Measurements from ENCODE around the gene WDFY4. TPM values are rescaled to one million over a fixed set of nuclear protein-coding genes. Genes with fewer than 3 reads are reported as not detected.

The WDFY4 gene
- total and polyA plus RNA-seq, 11 donors = 0.46 to 19.8 (median 1.0) TPM

DNA sequence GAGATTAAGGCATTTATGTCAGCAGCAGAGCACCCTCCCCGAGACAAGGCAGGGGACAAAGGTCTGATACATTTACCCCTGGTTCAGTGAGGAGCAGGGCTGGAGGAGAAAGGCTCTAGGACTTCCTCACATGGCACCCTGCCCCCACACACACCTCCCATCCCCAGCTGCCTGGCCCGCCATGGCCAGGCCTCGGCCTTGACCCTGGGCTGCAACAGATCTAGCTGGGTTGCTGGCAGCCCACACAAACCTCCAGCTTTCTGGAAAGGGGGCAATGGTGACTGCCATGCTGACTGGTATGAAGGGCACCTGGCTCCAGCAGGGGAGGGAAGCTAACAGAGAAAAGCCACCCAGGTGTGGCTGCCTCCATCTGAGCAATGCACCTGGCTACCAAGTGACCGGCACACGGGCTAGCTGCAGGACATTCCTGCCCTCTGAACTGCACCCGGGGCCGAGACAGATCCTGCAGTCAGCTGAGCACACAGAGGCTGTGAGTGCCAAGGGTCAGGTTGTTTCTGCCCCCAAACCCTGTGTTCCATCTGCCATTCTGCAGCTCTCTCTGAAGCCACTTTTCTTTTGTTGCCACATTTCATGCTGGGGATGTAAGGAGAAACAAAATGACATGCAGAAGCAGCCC is 340.8 kb downstream of the WDFY4 start:
- Histone ChIP-seq H3K36me3 (peaks cover 0 to 21% (median 0%) of the 10 kb centered on the region in 9 donors), H3K4me3 (no peak overlapping the region), H3K27me3 (no peaks in the 10 kb centered on the region), H3K27ac (peak overlapping the region in 5 of 12 donors; percentile 40 to 81 (median 65)), H3K4me1 (peaks cover 0 to 31% (median 22%) of the 10 kb centered on the region in 12 donors), H3K9me3 (peaks cover 0 to 3% (median 0%) of the 10 kb centered on the region in 12 donors)
- DNase-seq (no peak), ATAC-seq (no peak)
- WGBS, 4 donors = 86 to 95% (median 90%) methylated on average over 7 of the region's 7 CpGs
- TF ChIP-seq, protein P1, sequence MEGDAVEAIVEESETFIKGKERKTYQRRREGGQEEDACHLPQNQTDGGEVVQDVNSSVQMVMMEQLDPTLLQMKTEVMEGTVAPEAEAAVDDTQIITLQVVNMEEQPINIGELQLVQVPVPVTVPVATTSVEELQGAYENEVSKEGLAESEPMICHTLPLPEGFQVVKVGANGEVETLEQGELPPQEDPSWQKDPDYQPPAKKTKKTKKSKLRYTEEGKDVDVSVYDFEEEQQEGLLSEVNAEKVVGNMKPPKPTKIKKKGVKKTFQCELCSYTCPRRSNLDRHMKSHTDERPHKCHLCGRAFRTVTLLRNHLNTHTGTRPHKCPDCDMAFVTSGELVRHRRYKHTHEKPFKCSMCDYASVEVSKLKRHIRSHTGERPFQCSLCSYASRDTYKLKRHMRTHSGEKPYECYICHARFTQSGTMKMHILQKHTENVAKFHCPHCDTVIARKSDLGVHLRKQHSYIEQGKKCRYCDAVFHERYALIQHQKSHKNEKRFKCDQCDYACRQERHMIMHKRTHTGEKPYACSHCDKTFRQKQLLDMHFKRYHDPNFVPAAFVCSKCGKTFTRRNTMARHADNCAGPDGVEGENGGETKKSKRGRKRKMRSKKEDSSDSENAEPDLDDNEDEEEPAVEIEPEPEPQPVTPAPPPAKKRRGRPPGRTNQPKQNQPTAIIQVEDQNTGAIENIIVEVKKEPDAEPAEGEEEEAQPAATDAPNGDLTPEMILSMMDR (IDR thresholded peaks at IDR 0.05) = no peak
- TF ChIP-seq POLR2A (IDR thresholded peaks at IDR 0.05) = no peak
- intact Hi-C loops (cut with DNase I) = no loop called here

DNA sequence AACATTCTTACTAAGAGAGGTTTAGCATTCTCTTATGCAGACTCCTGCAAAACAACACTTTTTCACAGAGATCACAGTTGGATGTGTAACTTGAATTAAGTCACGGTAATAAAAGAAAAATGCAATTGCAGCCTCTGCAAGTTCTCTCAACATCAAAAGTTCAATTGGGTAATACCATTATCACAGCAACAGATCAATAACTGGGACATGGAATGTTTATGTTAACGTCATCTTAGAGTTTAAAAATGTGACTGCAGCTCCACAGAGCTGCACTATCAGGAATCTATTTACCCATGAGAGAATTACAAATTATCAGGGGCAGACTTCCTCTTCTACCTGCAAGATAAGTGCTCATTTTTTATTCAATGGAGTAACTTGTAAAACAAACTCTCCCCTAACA is 344.0 kb downstream of the WDFY4 start:
- no peak for DNase-seq
- no peaks in the 10 kb centered on the region for H3K9me3 ChIP-seq
- peaks cover 0 to 23% (median 14%) of the 10 kb centered on the region in 12 donors for H3K4me1 ChIP-seq
- H3K27me3 ChIP-seq = no peaks in the 10 kb centered on the region
- intact Hi-C loops (cut with DNase I) = no loop called here
- peaks cover 0 to 32% (median 4%) of the 10 kb centered on the region in 9 donors for H3K36me3 ChIP-seq
- no peak overlapping the region for H3K4me3 ChIP-seq
- ATAC-seq = no peak
- 85 to 95% (median 93%) methylated on average over 2 of the region's 2 CpGs for WGBS, 4 donors
- H3K27ac ChIP-seq = no peak overlapping the region
- TF ChIP-seq, protein P1 (IDR thresholded peaks at IDR 0.05) = no peak
- no peak for TF ChIP-seq POLR2A (IDR thresholded peaks at IDR 0.05)

DNA sequence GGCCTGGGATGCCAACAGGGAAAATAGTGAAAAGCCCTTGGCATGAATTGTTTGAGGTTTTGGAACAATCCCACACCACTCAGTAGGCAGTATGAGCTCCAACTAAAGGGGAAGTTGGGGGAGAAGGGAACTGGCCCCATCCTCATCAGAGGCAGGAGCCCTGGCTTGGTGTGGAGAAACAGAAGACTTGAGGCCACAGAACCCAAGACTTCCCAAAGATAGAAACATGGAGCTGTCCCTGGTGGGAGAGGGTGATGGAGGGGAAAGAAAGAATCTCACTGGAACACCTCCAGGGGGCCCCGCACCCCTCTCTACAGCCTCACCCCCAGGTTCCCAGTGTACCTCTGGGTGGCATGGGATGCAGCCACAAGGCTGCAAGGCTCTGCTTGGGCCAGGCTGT is 345.0 kb downstream of the WDFY4 start:
- DNase-seq (no peak), ATAC-seq (no peak)
- Histone ChIP-seq H3K4me3 (no peak overlapping the region), H3K36me3 (peaks cover 0 to 32% (median 4%) of the 10 kb centered on the region in 9 donors), H3K9me3 (no peaks in the 10 kb centered on the region), H3K27ac (no peak overlapping the region), H3K27me3 (no peaks in the 10 kb centered on the region), H3K4me1 (peaks cover 0 to 12% (median 5%) of the 10 kb centered on the region in 12 donors)
- WGBS, 4 donors = 90 to 100% (median 100%) methylated on average over 1 of the region's 1 CpG
- intact Hi-C loops (cut with DNase I) = no loop called here
- TF ChIP-seq POLR2A (IDR thresholded peaks at IDR 0.05) = no peak
- TF ChIP-seq, protein P1 (IDR thresholded peaks at IDR 0.05) = no peak

Small RNA genes within 50 kb of the gene (microRNA-seq; reads per million reads assigned to microRNA genes)
- 0 reads per million in 4 donors for gene MIR4294

Other genes starting within 250 kb of the WDFY4 start
- gene ARHGAP22, start 79.8 kb upstream of the WDFY4 start, total RNA-seq = 1 to 10 TPM; 1.1 to 9.5 (median 3.2) TPM
- 1 to 10 TPM; 1.5 to 2.2 TPM for gene ARHGAP22, start 79.8 kb upstream of the WDFY4 start, polyA plus RNA-seq